PC-3 (cell line): ENCODE measurements around the gene WEE2. TPM values are rescaled to one million over a fixed set of nuclear protein-coding genes. Genes with fewer than 3 reads are reported as not detected.

ENCODE experiments used
- ATAC-seq: fragments of 200-7000 bp; cut with Tn5 transposase; 2 replicates; pipeline ENCODE4 v1.9.1; 2020; ENCODE audit warnings: mild to moderate bottlenecking, moderate library complexity
- BruUV-seq: library from RNA; stranded (reverse); fragments of 400-500 nt; replicated peaks from 2 replicates; lab custom pipeline; 2021; lab: Mats Ljungman, UMichigan
- CTCF ChIA-PET: fragments of 300-600 bp; sonication (Branson Sonifier 250); formaldehyde crosslinking; loops from one replicate; lab custom pipeline; 2022; ENCODE audit warnings: antibody characterized with exemption; lab: Charles Lee
- POLR2A ChIA-PET: fragments of 300-600 bp; sonication (Branson Sonifier 250); formaldehyde crosslinking; loops from one replicate; lab custom pipeline; 2022; ENCODE audit warnings: antibody characterized with exemption; ENCODE audit not compliant: unreplicated experiment; lab: Charles Lee
- DNase-seq: peaks from one replicate; pipeline ENCODE4 v3.0.0-alpha.2; 2015
- H2AFZ ChIP-seq: fragments of 300-600 bp; sonication (generic); 2 replicates; pipeline ENCODE4 v1.6.0; 2016; ENCODE audit warnings: antibody characterized with exemption, low read length
- H3F3A ChIP-seq: fragments of 300-600 bp; sonication (generic); one replicate; pipeline ENCODE4 v1.6.0; 2017; ENCODE audit warnings: antibody characterized with exemption, low read length, control low read depth, mild to moderate bottlenecking; ENCODE audit not compliant: unreplicated experiment
- H3K27ac ChIP-seq: fragments of 300-600 bp; sonication (generic); 2 replicates; pipeline ENCODE4 v1.5.1; 2016; ENCODE audit warnings: mild to moderate bottlenecking, low read length
- H3K27me3 ChIP-seq: fragments of 300-600 bp; sonication (generic); 2 replicates; pipeline ENCODE4 v1.6.1; 2016; ENCODE audit warnings: low read length, mixed read lengths
- H3K36me3 ChIP-seq: fragments of 300-600 bp; sonication (generic); 2 replicates; pipeline ENCODE4 v1.6.1; 2016; ENCODE audit warnings: low read depth, mixed run types, low read length, mixed read lengths
- H3K4me1 ChIP-seq: fragments of 300-600 bp; sonication (generic); 2 replicates; pipeline ENCODE4 v1.5.1; 2016; ENCODE audit warnings: low read length; ENCODE audit not compliant: insufficient read depth
- H3K4me2 ChIP-seq: fragments of 300-600 bp; sonication (generic); 2 replicates; pipeline ENCODE4 v1.6.0; 2016; ENCODE audit warnings: low read length
- H3K4me3 ChIP-seq: fragments of 300-600 bp; sonication (generic); 2 replicates; pipeline ENCODE4 v1.5.1; 2016; ENCODE audit warnings: mild to moderate bottlenecking, low read length, mixed read lengths
- H3K79me2 ChIP-seq: fragments of 300-600 bp; sonication (generic); 2 replicates; pipeline ENCODE4 v1.6.1; 2017; ENCODE audit warnings: low read length, mixed read lengths
- H3K9ac ChIP-seq: fragments of 300-600 bp; sonication (generic); 2 replicates; pipeline ENCODE4 v1.6.0; 2016; ENCODE audit warnings: mild to moderate bottlenecking, low read length
- H3K9me2 ChIP-seq: fragments of 300-600 bp; sonication (generic); replicated peaks from 2 replicates; pipeline ENCODE4 v1.6.1; 2016; ENCODE audit warnings: mixed run types, low read length, mixed read lengths
- H3K9me3 ChIP-seq: fragments of 300-600 bp; sonication (generic); 2 replicates; pipeline ENCODE4 v1.6.1; 2016; ENCODE audit warnings: low read length, mixed read lengths
- H4K20me1 ChIP-seq: fragments of 300-600 bp; sonication (generic); 2 replicates; pipeline ENCODE4 v1.6.1; 2016; ENCODE audit warnings: low read length, mixed read lengths
- CTCF ChIP-seq: fragments of 300-600 bp; sonication (generic); conservative IDR thresholded peaks from 2 replicates; pipeline ENCODE4 v1.5.1; 2017; ENCODE audit warnings: antibody characterized with exemption, low read depth, mild to moderate bottlenecking, low read length
- EZH2 ChIP-seq: fragments of 300-600 bp; sonication (generic); IDR thresholded peaks from one replicate; pipeline ENCODE4 v1.6.1; 2017; ENCODE audit warnings: antibody characterized with exemption, mild to moderate bottlenecking, low read length; ENCODE audit not compliant: unreplicated experiment
- EZH2phosphoT487 ChIP-seq: fragments of 300-600 bp; sonication (generic); IDR thresholded peaks from 2 replicates; pipeline ENCODE4 v1.6.1; 2018; ENCODE audit warnings: mild to moderate bottlenecking, antibody characterized with exemption, low read length, borderline replicate concordance
- intact Hi-C: fragments of 100-400 bp; cut with micrococcal nuclease; formaldehyde crosslinking; loops from 2 replicates; pipeline ENCODE4 v1.9.0; 2023
- total RNA-seq: library from RNA; depleted of rRNA; stranded (reverse); fragments of >200 nt; gene quantifications from 2 replicates; pipeline ENCODE4 v1.2.3, GENCODE V29; 2014

WEE2 gene
- total RNA-seq, 1 experiment from 2014 or later, result not detected

DNA sequence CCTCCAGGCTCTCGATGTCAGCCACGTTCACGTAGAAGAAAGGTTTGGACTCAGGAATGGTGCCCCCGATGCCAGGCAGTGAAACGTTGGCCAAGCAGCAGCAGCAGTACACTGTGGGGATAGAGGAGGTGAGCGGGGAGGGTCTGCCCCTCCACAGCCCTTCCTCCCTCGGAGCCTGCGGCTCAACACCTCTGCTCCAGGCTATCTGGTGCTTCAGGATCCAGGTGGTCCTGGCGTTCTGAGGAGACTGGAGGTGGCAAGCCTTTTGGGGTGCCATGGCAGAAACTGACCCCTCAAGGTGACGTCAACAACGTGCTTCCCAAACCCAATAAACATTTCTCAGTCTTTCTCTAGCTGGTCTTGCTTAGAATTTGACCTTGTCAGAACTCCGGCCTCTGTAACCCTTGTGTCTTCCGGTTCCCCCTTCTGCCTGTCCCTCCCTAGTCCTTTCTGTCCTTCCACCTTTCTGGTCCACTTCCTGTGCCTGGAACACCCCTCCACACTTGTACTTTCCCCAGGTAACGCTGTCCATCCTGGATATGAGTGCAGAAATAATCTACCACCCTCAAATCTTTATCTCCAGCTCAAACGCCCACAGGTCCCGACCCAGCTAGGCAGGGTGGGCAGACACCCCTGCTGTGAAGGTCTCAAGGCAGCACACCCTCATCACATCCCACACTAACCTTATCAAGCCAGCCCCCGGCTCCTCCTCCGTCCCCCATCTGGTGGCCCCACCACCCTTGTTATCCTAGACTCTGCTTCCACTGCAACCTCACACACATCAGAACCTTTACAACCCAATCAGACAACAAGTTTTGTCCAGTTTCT is 42.7 kb upstream of the WEE2 start:
- H3F3A ChIP-seq, result no peaks in the 10 kb centered on the region
- no peaks in the 10 kb centered on the region for H3K27me3 ChIP-seq
- H3K9ac ChIP-seq, result no peak overlapping the region
- H3K27ac ChIP-seq, result no peak overlapping the region
- no peak for TF ChIP-seq EZH2
- TF ChIP-seq CTCF, result no peak
- TF ChIP-seq EZH2phosphoT487, result no peak
- no TSS peak for BruUV-seq
- H3K4me2 ChIP-seq, result no peak overlapping the region
- no peaks in the 10 kb centered on the region for H3K9me3 ChIP-seq
- H3K4me3 ChIP-seq, result no peak overlapping the region
- H3K79me2 ChIP-seq, result no peaks in the 10 kb centered on the region
- DNase-seq (no peak), ATAC-seq (no peak)
- CTCF ChIA-PET, result no interaction called here
- H4K20me1 ChIP-seq, result no peaks in the 10 kb centered on the region
- H2AFZ ChIP-seq, result no peak overlapping the region
- POLR2A ChIA-PET, result no interaction called here
- no peaks in the 10 kb centered on the region for H3K9me2 ChIP-seq
- H3K4me1 ChIP-seq, result peaks cover 19% of the 10 kb centered on the region
- peaks cover 4% of the 10 kb centered on the region for H3K36me3 ChIP-seq
- intact Hi-C loops, result no loop called here

- TF ChIP-seq EZH2 (no peak), EZH2phosphoT487 (no peak), CTCF (no peak)
- ATAC-seq (no peak), DNase-seq (no peak)
- no peaks in the 10 kb centered on the region for H3F3A ChIP-seq
- H3K4me1 ChIP-seq, result peaks cover 19% of the 10 kb centered on the region
- peaks cover 4% of the 10 kb centered on the region for H3K36me3 ChIP-seq
- H3K27me3 ChIP-seq, result no peaks in the 10 kb centered on the region
- no peak overlapping the region for H3K27ac ChIP-seq
- ChIA-PET POLR2A (no interaction called here), CTCF (no interaction called here)
- no peak overlapping the region for H2AFZ ChIP-seq
- H3K79me2 ChIP-seq, result no peaks in the 10 kb centered on the region
- H3K9me2 ChIP-seq, result no peaks in the 10 kb centered on the region
- H3K4me2 ChIP-seq, result no peak overlapping the region
- BruUV-seq, result no TSS peak
- no peak overlapping the region for H3K4me3 ChIP-seq
- no peaks in the 10 kb centered on the region for H3K9me3 ChIP-seq
- H4K20me1 ChIP-seq, result no peaks in the 10 kb centered on the region
- no peak overlapping the region for H3K9ac ChIP-seq
- intact Hi-C loops, result no loop called here
These were observed 42.1 kb upstream of the WEE2 start for GRCh38 chr7:141666071-141666470.

GRCh38 chr7:141668853-141669252 is 39.3 kb upstream of the WEE2 start:
- Histone ChIP-seq H4K20me1 (no peaks in the 10 kb centered on the region), H3K27me3 (no peaks in the 10 kb centered on the region), H3K9me2 (no peaks in the 10 kb centered on the region), H3K9me3 (no peaks in the 10 kb centered on the region), H3K36me3 (no peaks in the 10 kb centered on the region), H2AFZ (no peak overlapping the region), H3F3A (no peaks in the 10 kb centered on the region), H3K79me2 (no peaks in the 10 kb centered on the region), H3K4me1 (peaks cover 3% of the 10 kb centered on the region), H3K4me3 (no peak overlapping the region), H3K27ac (no peak overlapping the region), H3K9ac (no peak overlapping the region), H3K4me2 (no peak overlapping the region)
- ATAC-seq (no peak), DNase-seq (no peak)
- no peak for TF ChIP-seq EZH2phosphoT487
- no peak for TF ChIP-seq CTCF
- no peak for TF ChIP-seq EZH2
- intact Hi-C loops, result no loop called here
- POLR2A ChIA-PET, result no interaction called here
- no TSS peak for BruUV-seq
- CTCF ChIA-PET, result no interaction called here
